ENCODE measurements around the gene SHC2. TPM values are rescaled to one million over a fixed set of nuclear protein-coding genes. Genes with fewer than 3 reads are reported as not detected.

The SHC2 gene
- total RNA-seq, 1 experiment from 2014 or later, result not detected

DNA sequence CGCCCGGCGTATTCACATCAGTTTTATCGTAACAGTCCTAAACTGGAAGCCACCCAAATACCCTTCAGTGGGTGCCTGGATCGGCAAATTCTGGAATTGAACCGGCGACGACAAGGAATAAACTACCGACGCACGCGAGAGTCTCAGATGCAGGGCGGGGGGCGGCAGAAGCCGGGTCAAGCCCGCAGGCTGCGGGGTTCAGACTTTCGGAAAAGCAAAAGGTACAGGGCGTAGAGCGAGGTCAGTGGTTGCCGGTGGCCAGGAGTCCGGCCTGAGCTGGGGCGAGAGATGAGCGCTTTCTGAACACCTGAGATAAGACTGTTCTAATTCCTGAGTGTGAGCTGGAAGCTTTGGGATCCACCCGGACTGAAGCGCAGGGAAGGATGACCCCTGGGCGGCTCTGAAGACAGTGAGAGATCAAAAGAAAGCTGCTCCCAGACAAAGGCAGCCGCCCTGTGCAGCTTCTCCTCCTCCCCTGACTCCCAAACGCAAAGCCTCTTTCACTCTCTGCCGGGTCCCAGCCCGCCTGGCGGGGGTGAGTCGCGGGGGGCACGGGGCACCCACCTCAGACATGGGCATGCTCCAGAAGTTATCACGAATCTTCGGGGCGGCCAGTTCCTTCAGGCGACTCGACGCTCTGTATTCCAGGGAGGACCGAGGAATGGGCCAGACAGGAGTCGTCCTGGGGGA is 90.0 kb downstream of the SHC2 start:
- Histone ChIP-seq H3K36me3 (no peaks in the 10 kb centered on the region), H3K4me3 (no peak overlapping the region), H3K27me3 (no peaks in the 10 kb centered on the region), H3K9me3 (no peaks in the 10 kb centered on the region)
- DNase-seq, result no peak

GRCh38 chr19:369876-370275 is 91.0 kb downstream of the SHC2 start:
- Histone ChIP-seq H3K4me3 (no peak overlapping the region), H3K9me3 (no peaks in the 10 kb centered on the region), H3K36me3 (no peaks in the 10 kb centered on the region), H3K27me3 (no peaks in the 10 kb centered on the region)
- DNase-seq, result no peak

DNA sequence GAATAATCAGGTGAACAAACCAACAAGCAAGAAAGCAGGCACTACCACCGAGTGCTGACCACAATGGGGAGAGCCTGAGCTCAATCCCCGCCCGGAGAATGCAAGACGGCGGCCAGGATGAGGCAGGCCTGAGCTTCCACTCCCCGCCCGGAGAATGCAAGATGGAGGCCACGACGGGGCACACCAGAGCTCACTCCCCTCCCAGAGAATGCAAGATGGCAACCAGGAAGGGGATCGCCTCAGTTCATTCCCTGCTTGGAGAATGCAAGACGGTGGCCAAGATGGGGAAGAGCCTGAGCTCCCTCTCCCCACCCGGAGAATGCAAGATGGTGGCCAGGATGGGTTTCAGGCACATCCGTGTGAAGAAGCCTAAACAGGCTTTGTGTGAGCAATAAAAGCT is 91.6 kb downstream of the SHC2 start:
- Histone ChIP-seq H3K36me3 (no peaks in the 10 kb centered on the region), H3K9me3 (no peaks in the 10 kb centered on the region), H3K27me3 (no peaks in the 10 kb centered on the region), H3K4me3 (no peak overlapping the region)
- DNase-seq, result no peak

GRCh38 chr19:368630-369024 is 92.2 kb downstream of the SHC2 start:
- Histone ChIP-seq H3K4me3 (no peak overlapping the region), H3K9me3 (no peaks in the 10 kb centered on the region), H3K27me3 (no peaks in the 10 kb centered on the region), H3K36me3 (no peaks in the 10 kb centered on the region)
- DNase-seq, result no peak

GRCh38 chr19:367963-368629 is 92.7 kb downstream of the SHC2 start:
- Histone ChIP-seq H3K27me3 (no peaks in the 10 kb centered on the region), H3K4me3 (no peak overlapping the region), H3K36me3 (no peaks in the 10 kb centered on the region), H3K9me3 (no peaks in the 10 kb centered on the region)
- DNase-seq, result no peak

DNA sequence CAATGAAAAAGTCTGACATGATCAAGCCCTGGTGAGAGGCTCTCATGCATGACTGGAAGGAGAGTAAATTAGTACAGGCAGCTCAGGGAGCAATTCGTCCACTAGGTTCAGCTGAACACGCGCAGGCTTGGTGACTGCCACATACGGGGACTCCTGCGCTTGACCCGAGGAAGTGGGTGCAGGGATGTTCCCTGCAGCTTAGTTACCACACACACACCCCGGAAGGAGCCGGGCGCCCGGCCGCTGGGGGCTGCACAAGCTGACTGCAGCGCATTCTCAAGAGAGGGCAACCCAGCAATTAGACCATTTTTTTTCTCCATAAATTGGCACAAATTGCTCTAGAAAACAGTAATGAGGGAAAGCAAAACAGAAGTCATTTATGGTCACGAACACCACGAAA is 93.3 kb downstream of the SHC2 start:
- no peak overlapping the region for H3K4me3 ChIP-seq
- H3K36me3 ChIP-seq, result no peaks in the 10 kb centered on the region
- no peaks in the 10 kb centered on the region for H3K27me3 ChIP-seq
- no peaks in the 10 kb centered on the region for H3K9me3 ChIP-seq
- DNase-seq, result no peak

GRCh38 chr19:366951-367350 is 93.9 kb downstream of the SHC2 start:
- DNase-seq, result no peak
- H3K9me3 ChIP-seq, result no peaks in the 10 kb centered on the region
- H3K36me3 ChIP-seq, result no peaks in the 10 kb centered on the region
- H3K27me3 ChIP-seq, result no peaks in the 10 kb centered on the region
- no peak overlapping the region for H3K4me3 ChIP-seq

Other genes with a start within 250 kb of the SHC2 start
- gene PLPP2, start 169.6 kb downstream of the SHC2 start, total RNA-seq (2014; rRNA removed; shearing (Covaris generic); ENCODE audit: low replicate concordance), result 8.3 and 22.0 TPM in 2 replicates
- 3.5 and 3.6 TPM in 2 replicates for gene MIER2, start 116.2 kb downstream of the SHC2 start, total RNA-seq (2014; rRNA removed; shearing (Covaris generic); ENCODE audit: low replicate concordance)
- not detected in 2 replicates for gene C2CD4C, start 51.9 kb downstream of the SHC2 start, total RNA-seq (2014; rRNA removed; shearing (Covaris generic); ENCODE audit: low replicate concordance)
- not detected in 2 replicates for gene MADCAM1, start 35.5 kb upstream of the SHC2 start, total RNA-seq (2014; rRNA removed; shearing (Covaris generic); ENCODE audit: low replicate concordance)
- 22.6 and 27.7 TPM in 2 replicates for gene TPGS1, start 46.5 kb upstream of the SHC2 start, total RNA-seq (2014; rRNA removed; shearing (Covaris generic); ENCODE audit: low replicate concordance)
- 46.3 and 76.3 TPM in 2 replicates for gene CDC34, start 70.7 kb upstream of the SHC2 start, total RNA-seq (2014; rRNA removed; shearing (Covaris generic); ENCODE audit: low replicate concordance)
- not detected in 2 replicates for gene GZMM, start 83.0 kb upstream of the SHC2 start, total RNA-seq (2014; rRNA removed; shearing (Covaris generic); ENCODE audit: low replicate concordance)
- gene BSG, start 111.6 kb upstream of the SHC2 start, total RNA-seq (2014; rRNA removed; shearing (Covaris generic); ENCODE audit: low replicate concordance), result 222 and 323 TPM in 2 replicates
- 0.46 TPM in 1 of 2 replicates, not detected in the other for gene HCN2, start 128.8 kb upstream of the SHC2 start, total RNA-seq (2014; rRNA removed; shearing (Covaris generic); ENCODE audit: low replicate concordance)
- 20.1 and 33.2 TPM in 2 replicates for gene POLRMT, start 172.5 kb upstream of the SHC2 start, total RNA-seq (2014; rRNA removed; shearing (Covaris generic); ENCODE audit: low replicate concordance)
- not detected in 2 replicates for gene FGF22, start 178.8 kb upstream of the SHC2 start, total RNA-seq (2014; rRNA removed; shearing (Covaris generic); ENCODE audit: low replicate concordance)
- gene RNF126, start 202.2 kb upstream of the SHC2 start, total RNA-seq (2014; rRNA removed; shearing (Covaris generic); ENCODE audit: low replicate concordance), result 22.0 and 23.5 TPM in 2 replicates
- 16.0 and 25.0 TPM in 2 replicates for gene FSTL3, start 215.4 kb upstream of the SHC2 start, total RNA-seq (2014; rRNA removed; shearing (Covaris generic); ENCODE audit: low replicate concordance)
- gene PRSS57, start 234.4 kb upstream of the SHC2 start, total RNA-seq (2014; rRNA removed; shearing (Covaris generic); ENCODE audit: low replicate concordance), result not detected in 2 replicates
- gene PALM, start 247.9 kb upstream of the SHC2 start, total RNA-seq (2014; rRNA removed; shearing (Covaris generic); ENCODE audit: low replicate concordance), result 9.3 and 10.5 TPM in 2 replicates